Endothelial cell of umbilical vein (primary cell): Measurements from ENCODE around the gene LRRC71. TPM values are rescaled to one million over a fixed set of nuclear protein-coding genes. Genes with fewer than 3 reads are reported as not detected.

Source experiments
- BruUV-seq: library from RNA; stranded (reverse); fragments of 400-500 nt; replicated peaks from 2 replicates; lab custom pipeline; 2021; lab: Mats Ljungman, UMichigan
- CTCF ChIA-PET: fragments of 300-600, 350-600 bp; sonication (Branson Sonifier 250); formaldehyde crosslinking; loops from one replicate; lab custom pipeline; 2021; ENCODE audit warnings: antibody characterized with exemption, inconsistent platforms; lab: Charles Lee
- POLR2A ChIA-PET: fragments of 300-600, 350-600 bp; sonication (Branson Sonifier 250); formaldehyde crosslinking; loops from one replicate; lab custom pipeline; 2021; ENCODE audit warnings: antibody characterized with exemption, inconsistent platforms; lab: Charles Lee
- DNase-seq: peaks from one replicate; pipeline ENCODE4 v3.0.0-alpha.2; 2011; ENCODE audit warnings: low read depth, low spot score
- FAIRE-seq: peaks from 2 replicates; lab custom pipeline; 2011; peaks lifted over from hg19 to GRCh38; lab: Jason Lieb, UNC
- H2AFZ ChIP-seq: 2 replicates; pipeline ENCODE4 v1.6.0; 2012; ENCODE audit warnings: low read depth, low read length, control low read depth, inconsistent platforms
- H3K27ac ChIP-seq: 2 replicates; pipeline ENCODE4 v1.5.1; 2011; ENCODE audit warnings: low read depth, mild to moderate bottlenecking, control low read depth, low read length, moderate library complexity; ENCODE audit not compliant: insufficient read depth
- H3K27me3 ChIP-seq, 2 experiments: 2 replicates each; pipeline versions ENCODE4 v1.6.0 to v1.6.1; 2011; ENCODE audit warnings: low read length in 2 of 2, mixed read lengths in 1 of 2; ENCODE audit not compliant: control insufficient read depth in 2 of 2, insufficient read depth in 2 of 2
- H3K36me3 ChIP-seq, 2 experiments: 2 replicates in 1 of 2; 3 replicates in 1 of 2; pipeline ENCODE4 v1.5.1; 2011; ENCODE audit warnings: low read length in 2 of 2, mild to moderate bottlenecking in 1 of 2, moderate library complexity in 1 of 2; ENCODE audit not compliant: control insufficient read depth in 2 of 2, insufficient read depth in 2 of 2; ENCODE audit errors: extremely low read depth in 1 of 2
- H3K4me1 ChIP-seq: 3 replicates; pipeline ENCODE4 v1.5.1; 2011; ENCODE audit warnings: mild to moderate bottlenecking, low read length; ENCODE audit not compliant: control insufficient read depth, insufficient read depth; ENCODE audit errors: extremely low read depth
- H3K4me2 ChIP-seq: 2 replicates; pipeline ENCODE4 v1.6.1; 2011; ENCODE audit warnings: low read length, control low read depth, mixed read lengths; ENCODE audit not compliant: insufficient read depth
- H3K4me3 ChIP-seq, 3 experiments: fragments of 200-600 bp in 1 of 3; sonication (generic), shearing (Covaris generic) in 1 of 3; replicated peaks in 1 of 3; 2 replicates each; pipeline ENCODE4 v1.5.1; 2011 to 2016; ENCODE audit warnings: control low read depth in 3 of 3, low read length in 3 of 3, mild to moderate bottlenecking in 2 of 3, inconsistent platforms in 1 of 3, low read depth in 1 of 3, moderate library complexity in 1 of 3; ENCODE audit not compliant: insufficient read depth in 1 of 3
- H3K79me2 ChIP-seq: 2 replicates; pipeline ENCODE4 v1.6.0; 2012; ENCODE audit warnings: low read length, inconsistent platforms; ENCODE audit not compliant: control insufficient read depth, insufficient read depth
- H3K9ac ChIP-seq: replicated peaks from 2 replicates; pipeline ENCODE3; 2011; ENCODE audit warnings: low read length, control low read depth; ENCODE audit not compliant: insufficient read depth; ENCODE audit errors: extremely low read depth
- H3K9me1 ChIP-seq: replicated peaks from 3 replicates; pipeline ENCODE4 v1.6.0; 2011; ENCODE audit warnings: mild to moderate bottlenecking, low read length; ENCODE audit not compliant: control insufficient read depth, insufficient read depth; ENCODE audit errors: extremely low read depth
- H3K9me3 ChIP-seq: replicated peaks from 2 replicates; pipeline ENCODE4 v1.5.1; 2012; ENCODE audit warnings: low read length, inconsistent platforms; ENCODE audit not compliant: control insufficient read depth, insufficient read depth
- H4K20me1 ChIP-seq: replicated peaks from 2 replicates; pipeline ENCODE3; 2011; ENCODE audit warnings: mild to moderate bottlenecking, low read length; ENCODE audit not compliant: control insufficient read depth, insufficient read depth; ENCODE audit errors: extremely low read depth
- EZH2 ChIP-seq: IDR thresholded peaks from 2 replicates; pipeline ENCODE4 v1.6.1; 2012; ENCODE audit warnings: borderline replicate concordance, low read depth, mild to moderate bottlenecking, moderate library complexity, low read length, inconsistent platforms; ENCODE audit not compliant: severe bottlenecking
- GATA2 ChIP-seq: IDR thresholded peaks from 2 replicates; pipeline ENCODE4 v1.7.0; 2011; ENCODE audit warnings: low read depth, mild to moderate bottlenecking, moderate library complexity, mixed read lengths, low read length; ENCODE audit not compliant: insufficient read length, insufficient read depth
- JUN ChIP-seq: IDR thresholded peaks from 2 replicates; pipeline ENCODE4 v1.6.1; 2011; ENCODE audit warnings: borderline replicate concordance, low read depth; ENCODE audit not compliant: insufficient read length, insufficient read depth
- MYC ChIP-seq: IDR thresholded peaks from one replicate; pipeline ENCODE4 v1.6.1; 2011; ENCODE audit warnings: mild to moderate bottlenecking, low read depth, low read length
- POLR2A ChIP-seq: IDR thresholded peaks from 2 replicates; pipeline ENCODE4 v1.6.1; 2012; ENCODE audit warnings: low read depth, mild to moderate bottlenecking, control low read depth, low read length
- POLR2AphosphoS5 ChIP-seq: IDR thresholded peaks from 2 replicates; pipeline ENCODE4 v1.6.1; 2012; ENCODE audit warnings: low read depth, mild to moderate bottlenecking, control low read depth, low read length, moderate library complexity; ENCODE audit not compliant: insufficient read depth
- dilution Hi-C: fragments of 300-500 bp; cut with MboI; formaldehyde crosslinking; loops from one replicate; pipeline ENCODE4 v1.15.0; 2019; ENCODE audit warnings: low sequenced_read_pairs; ENCODE audit not compliant: extremely low pct_ligation_motif_present
- intact Hi-C: fragments of 100-400 bp; cut with micrococcal nuclease; formaldehyde crosslinking; loops from one replicate; pipeline ENCODE4 v1.10.0; 2022
- polyA plus RNA-seq, 4 experiments: library from polyadenylated mRNA; depleted of rRNA in 3 of 4; stranded (reverse) in 3 of 4; unstranded in 1 of 4; fragments of >200 nt; gene quantifications; 2 replicates each; pipeline versions ENCODE4 v1.2.1 to v1.2.3, GENCODE V29; 2011 to 2012; ENCODE audit warnings: missing spikeins in 1 of 4
- total RNA-seq: library from RNA; stranded (reverse); gene quantifications from 2 replicates; pipeline ENCODE4 v1.2.3, GENCODE V29; 2021
- TF ChIP-seq, protein P1 (sequence below), 2 donors: IDR thresholded peaks; 1 replicate in 1 of 2; 2 replicates in 1 of 2; pipeline ENCODE4 v1.5.1; 2011; ENCODE audit warnings: low read length in 2 of 2, mild to moderate bottlenecking in 2 of 2, moderate library complexity in 2 of 2, control low read depth in 1 of 2, inconsistent platforms in 1 of 2, low read depth in 1 of 2; ENCODE audit not compliant: insufficient read depth in 1 of 2; ENCODE audit errors: extremely low read depth in 1 of 2
- TF ChIP-seq, protein P2 (sequence below): IDR thresholded peaks from 2 replicates; pipeline ENCODE4 v1.6.1; 2011; ENCODE audit not compliant: insufficient read depth, insufficient read length

The LRRC71 gene
- total and polyA plus RNA-seq, 2 donors (not counting 3 experiments of a cell fraction or from before 2014, with no cell fraction given): 0.35 to 0.66 TPM

DNA sequence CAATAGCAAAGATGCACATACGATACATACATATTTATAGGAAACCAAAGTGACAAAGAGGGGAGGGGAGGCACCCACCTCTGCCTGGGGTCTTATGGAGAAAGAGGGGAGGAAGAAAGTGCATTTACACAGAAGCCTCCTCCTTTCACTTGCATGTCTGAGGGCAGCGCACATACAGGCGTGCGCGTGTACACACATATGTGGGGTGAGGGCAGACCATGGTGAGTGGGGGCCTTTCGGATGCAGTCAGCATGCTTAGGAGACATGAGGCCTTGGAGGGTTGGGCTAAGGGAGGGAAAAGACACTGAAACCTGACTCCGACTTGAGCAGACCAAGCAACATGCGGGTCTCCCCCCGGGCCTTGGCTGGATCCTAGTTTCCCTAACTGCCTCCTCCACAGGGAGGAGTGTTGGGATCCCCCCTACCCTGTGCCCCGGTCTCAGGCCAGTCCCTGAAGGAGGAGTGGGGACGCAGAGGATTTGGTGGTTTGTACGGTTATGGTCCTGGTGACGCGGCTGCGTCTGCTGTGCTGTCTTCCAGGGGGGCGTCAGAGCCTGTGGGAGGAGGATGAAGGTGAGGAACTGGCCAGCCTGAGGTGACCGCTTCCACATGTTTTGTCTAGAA lies 15.2 kb downstream of the LRRC71 start:
- dilution Hi-C loops (no loop called here), intact Hi-C loops (no loop called here)
- Histone ChIP-seq H3K4me3 (no peak overlapping the region), H4K20me1 (no peaks in the 10 kb centered on the region), H3K36me3 (peaks cover 5 to 29% of the 10 kb centered on the region in 2 experiments), H3K9ac (no peak overlapping the region), H3K4me1 (no peaks in the 10 kb centered on the region), H3K27ac (no peak overlapping the region), H3K27me3 (no peaks in the 10 kb centered on the region), H3K4me2 (no peak overlapping the region), H3K9me1 (no peaks in the 10 kb centered on the region), H3K9me3 (no peaks in the 10 kb centered on the region), H2AFZ (no peak overlapping the region), H3K79me2 (no peaks in the 10 kb centered on the region)
- TF ChIP-seq, protein P1, sequence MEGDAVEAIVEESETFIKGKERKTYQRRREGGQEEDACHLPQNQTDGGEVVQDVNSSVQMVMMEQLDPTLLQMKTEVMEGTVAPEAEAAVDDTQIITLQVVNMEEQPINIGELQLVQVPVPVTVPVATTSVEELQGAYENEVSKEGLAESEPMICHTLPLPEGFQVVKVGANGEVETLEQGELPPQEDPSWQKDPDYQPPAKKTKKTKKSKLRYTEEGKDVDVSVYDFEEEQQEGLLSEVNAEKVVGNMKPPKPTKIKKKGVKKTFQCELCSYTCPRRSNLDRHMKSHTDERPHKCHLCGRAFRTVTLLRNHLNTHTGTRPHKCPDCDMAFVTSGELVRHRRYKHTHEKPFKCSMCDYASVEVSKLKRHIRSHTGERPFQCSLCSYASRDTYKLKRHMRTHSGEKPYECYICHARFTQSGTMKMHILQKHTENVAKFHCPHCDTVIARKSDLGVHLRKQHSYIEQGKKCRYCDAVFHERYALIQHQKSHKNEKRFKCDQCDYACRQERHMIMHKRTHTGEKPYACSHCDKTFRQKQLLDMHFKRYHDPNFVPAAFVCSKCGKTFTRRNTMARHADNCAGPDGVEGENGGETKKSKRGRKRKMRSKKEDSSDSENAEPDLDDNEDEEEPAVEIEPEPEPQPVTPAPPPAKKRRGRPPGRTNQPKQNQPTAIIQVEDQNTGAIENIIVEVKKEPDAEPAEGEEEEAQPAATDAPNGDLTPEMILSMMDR (IDR thresholded peaks at IDR 0.05; ENCODE audit: extremely low read depth in 1 of 2, insufficient read depth in 1 of 2, low read depth in 1 of 2, low read length in 2 of 2): no peak
- ChIA-PET CTCF (no interaction called here), POLR2A (no interaction called here)
- DNase-seq: no peak
- FAIRE-seq: no peak
- BruUV-seq: no TSS peak

DNA sequence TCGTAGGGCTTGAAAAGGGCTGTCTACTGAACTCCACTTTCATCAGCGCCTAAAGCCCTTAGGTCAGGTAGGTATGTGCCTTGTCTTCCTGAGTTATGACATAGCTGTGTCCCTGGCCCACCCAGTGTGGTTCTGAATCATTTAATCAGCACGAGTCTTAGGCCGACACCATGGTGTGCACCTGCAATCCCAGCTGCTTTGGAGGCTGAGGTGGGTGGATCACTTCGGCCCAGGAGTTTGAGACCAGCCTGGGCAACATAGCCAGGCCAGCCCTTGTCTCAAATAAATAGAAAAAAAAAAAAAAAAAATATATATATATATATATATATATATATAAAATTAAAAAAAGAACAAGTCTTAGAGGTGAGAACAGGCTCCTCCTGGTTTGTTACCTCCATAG lies 15.8 kb downstream of the LRRC71 start:
- no peak overlapping the region for H2AFZ ChIP-seq
- dilution Hi-C loops (no loop called here), intact Hi-C loops (no loop called here)
- FAIRE-seq (no peak), DNase-seq (no peak)
- ChIA-PET CTCF (interaction anchor here (0.5 to 0.9 kb wide), 2 partner anchors 154 to 1883 kb away, joined by 3 read pairs; no protein-coding TSS in a partner anchor), POLR2A (no interaction called here)
- peaks cover 5 to 29% of the 10 kb centered on the region in 2 experiments for H3K36me3 ChIP-seq
- BruUV-seq: no TSS peak
- H3K9ac ChIP-seq: no peak overlapping the region
- no peak overlapping the region for H3K27ac ChIP-seq
- H3K27me3 ChIP-seq: no peaks in the 10 kb centered on the region
- H3K4me3 ChIP-seq: no peak overlapping the region
- no peaks in the 10 kb centered on the region for H3K9me1 ChIP-seq
- H3K79me2 ChIP-seq: no peaks in the 10 kb centered on the region
- H4K20me1 ChIP-seq: no peaks in the 10 kb centered on the region
- H3K4me1 ChIP-seq: no peaks in the 10 kb centered on the region
- H3K4me2 ChIP-seq: no peak overlapping the region
- H3K9me3 ChIP-seq: no peaks in the 10 kb centered on the region
- TF ChIP-seq MYC (no peak), JUN (no peak), EZH2 (no peak), POLR2AphosphoS5 (no peak), POLR2A (no peak), GATA2 (no peak)
- TF ChIP-seq, protein P1 (IDR thresholded peaks at IDR 0.05; ENCODE audit: extremely low read depth in 1 of 2, insufficient read depth in 1 of 2, low read depth in 1 of 2, low read length in 2 of 2): no peak
- TF ChIP-seq, protein P2, sequence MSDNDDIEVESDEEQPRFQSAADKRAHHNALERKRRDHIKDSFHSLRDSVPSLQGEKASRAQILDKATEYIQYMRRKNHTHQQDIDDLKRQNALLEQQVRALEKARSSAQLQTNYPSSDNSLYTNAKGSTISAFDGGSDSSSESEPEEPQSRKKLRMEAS: no peak
